CD4-positive, alpha-beta memory T cell (primary cell): Measurements from ENCODE around the gene KLHL3. TPM values are rescaled to one million over a fixed set of nuclear protein-coding genes. Genes with fewer than 3 reads are reported as not detected.

Experiments
- CTCF ChIA-PET: fragments of 350-600 bp; sonication (Branson Sonifier 250); formaldehyde crosslinking; loops from one replicate; lab custom pipeline; 2021; ENCODE audit warnings: inconsistent platforms; ENCODE audit not compliant: partially characterized antibody; lab: Charles Lee
- POLR2A ChIA-PET: fragments of 350-600 bp; sonication (Branson Sonifier 250); formaldehyde crosslinking; loops from one replicate; lab custom pipeline; 2021; ENCODE audit not compliant: partially characterized antibody; lab: Charles Lee
- DNase-seq, 5 donors: peaks; one replicate each; pipeline versions ENCODE4 v3.0.0 to v3.0.0-alpha.2; 2020 to 2022; ENCODE audit warnings: mixed read lengths in 1 of 5
- H3K27ac ChIP-seq: one replicate; pipeline ENCODE4 v1.7.0; 2013; ENCODE audit warnings: low read depth, low read length
- H3K27me3 ChIP-seq: 2 replicates; pipeline ENCODE4 v1.7.0; 2013; ENCODE audit warnings: mild to moderate bottlenecking, low read length, moderate library complexity; ENCODE audit not compliant: insufficient read depth
- H3K36me3 ChIP-seq: 2 replicates; pipeline ENCODE4 v1.7.0; 2013; ENCODE audit warnings: mild to moderate bottlenecking, low read length, moderate library complexity; ENCODE audit not compliant: insufficient read depth
- H3K4me1 ChIP-seq: 2 replicates; pipeline ENCODE4 v1.7.0; 2013; ENCODE audit warnings: mild to moderate bottlenecking, low read length, moderate library complexity; ENCODE audit not compliant: insufficient read depth
- H3K4me3 ChIP-seq, 2 donors: one replicate each; pipeline ENCODE4 v1.7.0; 2013; ENCODE audit warnings: low read length in 2 of 2, mild to moderate bottlenecking in 1 of 2
- H3K9me3 ChIP-seq, 2 donors: one replicate each; pipeline ENCODE4 v1.7.0; 2013; ENCODE audit warnings: low read length in 2 of 2, control low read depth in 1 of 2; ENCODE audit not compliant: control insufficient read depth in 1 of 2
- H3K27ac Mint-ChIP-seq, 7 donors: one replicate each; pipeline ENCODE4 v1.8.0; 2020 to 2021; ENCODE audit warnings: mixed read lengths in 7 of 7, mild to moderate bottlenecking in 6 of 7, inconsistent platforms in 3 of 7, moderate library complexity in 3 of 7
- H3K27me3 Mint-ChIP-seq, 2 donors: one replicate each; pipeline ENCODE4 v1.8.0; 2020 to 2021; ENCODE audit warnings: mixed read lengths in 2 of 2
- H3K36me3 Mint-ChIP-seq, 2 donors: one replicate each; pipeline ENCODE4 v1.8.0; 2020 to 2021; ENCODE audit warnings: mixed read lengths in 2 of 2, inconsistent platforms in 1 of 2, mild to moderate bottlenecking in 1 of 2
- H3K4me1 Mint-ChIP-seq, 4 donors: one replicate each; pipeline ENCODE4 v1.8.0; 2020 to 2021; ENCODE audit warnings: mixed read lengths in 4 of 4, mild to moderate bottlenecking in 1 of 4
- H3K4me3 Mint-ChIP-seq, 8 donors: one replicate each; pipeline ENCODE4 v1.8.0; 2020 to 2021; ENCODE audit warnings: mixed read lengths in 8 of 8, mild to moderate bottlenecking in 7 of 8, moderate library complexity in 6 of 8, inconsistent platforms in 3 of 8
- H3K9me3 Mint-ChIP-seq, 8 donors: one replicate each; pipeline ENCODE4 v1.8.0; 2020 to 2021; ENCODE audit warnings: mixed read lengths in 8 of 8, mild to moderate bottlenecking in 5 of 8, inconsistent platforms in 3 of 8, moderate library complexity in 1 of 8
- intact Hi-C: fragments of 100-400 bp; cut with micrococcal nuclease; formaldehyde crosslinking; loops from one replicate; pipeline ENCODE4 v1.15.1; 2023
- polyA plus RNA-seq, 2 donors: library from polyadenylated mRNA; unstranded; fragments of 300-500 nt; fragmentation: Illumina TruSeq; gene quantifications; one replicate each; pipeline ENCODE4 v1.2.3, GENCODE V29; 2021
- total RNA-seq, 2 experiments: library from RNA; stranded (reverse); gene quantifications; one replicate each; pipeline ENCODE4 v1.2.3, GENCODE V29; 2021

KLHL3 gene
- total and polyA plus RNA-seq, 4 experiments from 2014 or later: 2.2 to 25.9 (median 12.5) TPM

GRCh38 chr5:137635521-137635921 lies 100.4 kb downstream of the KLHL3 start:
- Histone ChIP-seq H3K27ac (no peak overlapping the region), H3K27me3 (no peaks in the 10 kb centered on the region), H3K9me3 (no peaks in the 10 kb centered on the region), H3K4me3 (no peak overlapping the region), H3K4me1 (no peaks in the 10 kb centered on the region), H3K36me3 (no peaks in the 10 kb centered on the region)
- Mint-ChIP-seq H3K36me3 (peaks cover 23 to 29% of the 10 kb centered on the region in 2 donors), H3K4me1 (no peaks in the 10 kb centered on the region), H3K4me3 (no peak overlapping the region), H3K27ac (peak overlapping the region in 1 of 7 donors; percentile 77), H3K9me3 (no peaks in the 10 kb centered on the region), H3K27me3 (no peaks in the 10 kb centered on the region)
- POLR2A ChIA-PET: no interaction called here
- CTCF ChIA-PET: interaction anchor here (1.4 to 9.7 kb wide), 4 partner anchors 107 to 431 kb away, joined by 3 to 84 read pairs (median 8); no protein-coding TSS in a partner anchor
- intact Hi-C loops: no loop called here
- no peak for DNase-seq

GRCh38 chr5:137633896-137634295 lies 102.0 kb downstream of the KLHL3 start:
- Histone ChIP-seq H3K4me3 (no peak overlapping the region), H3K36me3 (no peaks in the 10 kb centered on the region), H3K4me1 (no peaks in the 10 kb centered on the region), H3K27ac (no peak overlapping the region), H3K27me3 (no peaks in the 10 kb centered on the region), H3K9me3 (no peaks in the 10 kb centered on the region)
- DNase-seq: no peak
- Mint-ChIP-seq H3K4me3 (no peak overlapping the region), H3K27me3 (no peaks in the 10 kb centered on the region), H3K4me1 (no peaks in the 10 kb centered on the region), H3K27ac (no peak overlapping the region), H3K36me3 (peaks cover 22 to 27% of the 10 kb centered on the region in 2 donors), H3K9me3 (no peaks in the 10 kb centered on the region)
- CTCF ChIA-PET: interaction anchor here (0.8 to 9.7 kb wide), 7 partner anchors 9 to 500 kb away, joined by 3 to 84 read pairs (median 5); no protein-coding TSS in a partner anchor
- POLR2A ChIA-PET: no interaction called here
- intact Hi-C loops: no loop called here

- Histone ChIP-seq H3K27ac (no peak overlapping the region), H3K9me3 (no peaks in the 10 kb centered on the region), H3K4me1 (no peaks in the 10 kb centered on the region), H3K4me3 (no peak overlapping the region), H3K36me3 (no peaks in the 10 kb centered on the region), H3K27me3 (no peaks in the 10 kb centered on the region)
- ChIA-PET POLR2A (no interaction called here), CTCF (interaction anchor here (4.0 to 9.7 kb wide), 5 partner anchors 9 to 434 kb away, joined by 29 to 127 read pairs (median 41); no protein-coding TSS in a partner anchor)
- no peaks in the 10 kb centered on the region for H3K9me3 Mint-ChIP-seq
- H3K4me3 Mint-ChIP-seq: no peak overlapping the region
- DNase-seq: no peak
- no peaks in the 10 kb centered on the region for H3K4me1 Mint-ChIP-seq
- H3K27ac Mint-ChIP-seq: peak overlapping the region in 1 of 7 donors; percentile 28
- intact Hi-C loops: no loop called here
- H3K27me3 Mint-ChIP-seq: no peaks in the 10 kb centered on the region
- peaks cover 10 to 17% of the 10 kb centered on the region in 2 donors for H3K36me3 Mint-ChIP-seq
Measured at GRCh38 chr5:137632716-137633115, 103.2 kb downstream of the KLHL3 start.

- Histone ChIP-seq H3K27me3 (no peaks in the 10 kb centered on the region), H3K9me3 (no peaks in the 10 kb centered on the region), H3K27ac (no peak overlapping the region), H3K36me3 (no peaks in the 10 kb centered on the region), H3K4me3 (no peak overlapping the region), H3K4me1 (no peaks in the 10 kb centered on the region)
- no peaks in the 10 kb centered on the region for H3K27me3 Mint-ChIP-seq
- ChIA-PET CTCF (interaction anchor here (0.9 to 9.7 kb wide), 9 partner anchors 10 to 436 kb away, joined by 3 to 127 read pairs (median 29); no protein-coding TSS in a partner anchor), POLR2A (no interaction called here)
- H3K4me3 Mint-ChIP-seq: no peak overlapping the region
- peaks cover 9 to 14% of the 10 kb centered on the region in 2 donors for H3K36me3 Mint-ChIP-seq
- H3K27ac Mint-ChIP-seq: no peak overlapping the region
- no peaks in the 10 kb centered on the region for H3K4me1 Mint-ChIP-seq
- intact Hi-C loops: no loop called here
- H3K9me3 Mint-ChIP-seq: no peaks in the 10 kb centered on the region
- DNase-seq: no peak
Measured at GRCh38 chr5:137631453-137631852, 104.4 kb downstream of the KLHL3 start.

- no peaks in the 10 kb centered on the region for H3K27me3 Mint-ChIP-seq
- intact Hi-C loops: no loop called here
- H3K36me3 Mint-ChIP-seq: peaks cover 9 to 16% of the 10 kb centered on the region in 2 donors
- no peak overlapping the region for H3K27ac Mint-ChIP-seq
- CTCF ChIA-PET: interaction anchor here (0.9 to 9.7 kb wide), 8 partner anchors 9 to 436 kb away, joined by 3 to 127 read pairs (median 32); no protein-coding TSS in a partner anchor
- Histone ChIP-seq H3K27me3 (no peaks in the 10 kb centered on the region), H3K9me3 (no peaks in the 10 kb centered on the region), H3K4me3 (no peak overlapping the region), H3K4me1 (no peaks in the 10 kb centered on the region), H3K27ac (no peak overlapping the region), H3K36me3 (no peaks in the 10 kb centered on the region)
- POLR2A ChIA-PET: no interaction called here
- no peak for DNase-seq
- no peaks in the 10 kb centered on the region for H3K4me1 Mint-ChIP-seq
- H3K4me3 Mint-ChIP-seq: no peak overlapping the region
- H3K9me3 Mint-ChIP-seq: no peaks in the 10 kb centered on the region
Measured at GRCh38 chr5:137630972-137631370, 104.9 kb downstream of the KLHL3 start.

GRCh38 chr5:137630216-137630971 lies 105.5 kb downstream of the KLHL3 start:
- H3K36me3 ChIP-seq: no peaks in the 10 kb centered on the region
- Mint-ChIP-seq H3K9me3 (no peaks in the 10 kb centered on the region), H3K27ac (no peak overlapping the region), H3K27me3 (no peaks in the 10 kb centered on the region), H3K4me3 (no peak overlapping the region), H3K36me3 (peaks cover 9 to 16% of the 10 kb centered on the region in 2 donors), H3K4me1 (no peaks in the 10 kb centered on the region)
- no peaks in the 10 kb centered on the region for H3K4me1 ChIP-seq
- ChIA-PET POLR2A (interaction anchor here (1.1 kb wide), 1 partner anchor 105 kb away, joined by 3 read pairs; the partner anchor contains the start of gene KLHL3), CTCF (interaction anchor here (0.8 to 9.7 kb wide), 18 partner anchors 8 to 437 kb away, joined by 3 to 127 read pairs (median 5); partner anchors contain the start of genes HNRNPA0 and KLHL3)
- no peaks in the 10 kb centered on the region for H3K9me3 ChIP-seq
- no peak overlapping the region for H3K4me3 ChIP-seq
- no peak for DNase-seq
- intact Hi-C loops: no loop called here
- H3K27me3 ChIP-seq: no peaks in the 10 kb centered on the region
- H3K27ac ChIP-seq: no peak overlapping the region

- no peaks in the 10 kb centered on the region for H3K9me3 ChIP-seq
- H3K4me1 ChIP-seq: no peaks in the 10 kb centered on the region
- H3K36me3 Mint-ChIP-seq: peaks cover 15 to 20% of the 10 kb centered on the region in 2 donors
- H3K27me3 Mint-ChIP-seq: no peaks in the 10 kb centered on the region
- H3K27me3 ChIP-seq: no peaks in the 10 kb centered on the region
- no peaks in the 10 kb centered on the region for H3K36me3 ChIP-seq
- no peak overlapping the region for H3K27ac ChIP-seq
- H3K4me1 Mint-ChIP-seq: no peaks in the 10 kb centered on the region
- no peak overlapping the region for H3K27ac Mint-ChIP-seq
- H3K4me3 Mint-ChIP-seq: no peak overlapping the region
- no peaks in the 10 kb centered on the region for H3K9me3 Mint-ChIP-seq
- no peak overlapping the region for H3K4me3 ChIP-seq
- CTCF ChIA-PET: interaction anchor here (0.7 to 9.7 kb wide), 30 partner anchors 9 to 448 kb away, joined by 3 to 127 read pairs (median 4); partner anchors contain the start of genes HNRNPA0 and KLHL3
- peak in 4 of 5 donors; percentile 52 to 54 (median 54) for DNase-seq
- POLR2A ChIA-PET: interaction anchor here (0.7 to 1.1 kb wide), 2 partner anchors 31 to 106 kb away, joined by 3 read pairs; partner anchors contain the start of gene KLHL3
- intact Hi-C loops: loop anchor here (1.0 kb wide), 3 partner anchors 114 to 504 kb away; no protein-coding TSS in a partner anchor
Measured at GRCh38 chr5:137629646-137630045, 106.2 kb downstream of the KLHL3 start.
